ENCODE measurements around the gene METRNL.
"Not testable (repeated sequence)": the region's sequence is repeated elsewhere in the genome, so short reads cannot be mapped to it uniquely, and the experiment has no call there.

Gene METRNL

DNA sequence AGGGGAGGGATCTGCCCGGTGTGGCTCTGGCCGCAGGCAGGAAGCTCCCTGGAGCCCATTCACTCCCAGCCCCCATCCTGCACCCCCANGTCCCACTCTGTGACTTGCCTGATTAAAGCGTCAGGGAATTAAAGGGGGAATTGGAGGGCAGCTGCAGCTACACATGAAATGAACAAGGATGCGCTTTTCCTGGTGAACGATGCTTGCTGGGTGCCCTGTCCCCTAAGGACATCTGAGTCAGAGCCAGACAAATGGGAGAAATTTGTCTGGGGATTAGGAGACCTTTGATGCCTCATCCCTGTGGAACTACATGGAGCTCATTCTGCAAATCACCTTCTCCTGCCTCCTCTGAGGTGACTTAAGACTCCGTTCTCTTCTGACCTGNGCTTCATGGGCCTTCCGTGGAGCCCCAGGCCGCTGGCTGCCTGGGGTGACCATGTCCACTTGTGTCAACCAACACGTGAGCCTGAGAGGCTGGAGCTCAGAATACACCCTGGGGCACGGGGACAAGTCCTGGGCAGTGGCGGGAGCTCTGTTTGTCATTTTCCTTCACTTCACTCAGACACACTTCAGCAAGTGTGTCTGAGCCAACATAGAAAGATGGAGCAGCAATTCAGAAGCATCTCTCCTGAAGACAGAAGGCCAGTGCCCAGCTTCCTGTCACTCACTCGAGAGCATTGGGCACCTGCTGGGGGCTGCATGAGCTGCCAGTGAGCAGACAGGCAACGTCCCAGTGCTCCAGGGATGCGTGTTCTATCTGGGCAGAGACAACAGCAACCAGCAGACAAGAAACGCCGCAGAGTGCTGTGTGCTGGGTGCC, 54.1 kb downstream of the METRNL start:
- no peak overlapping the region for H3K27ac ChIP-seq
- TF ChIP-seq, protein P1, sequence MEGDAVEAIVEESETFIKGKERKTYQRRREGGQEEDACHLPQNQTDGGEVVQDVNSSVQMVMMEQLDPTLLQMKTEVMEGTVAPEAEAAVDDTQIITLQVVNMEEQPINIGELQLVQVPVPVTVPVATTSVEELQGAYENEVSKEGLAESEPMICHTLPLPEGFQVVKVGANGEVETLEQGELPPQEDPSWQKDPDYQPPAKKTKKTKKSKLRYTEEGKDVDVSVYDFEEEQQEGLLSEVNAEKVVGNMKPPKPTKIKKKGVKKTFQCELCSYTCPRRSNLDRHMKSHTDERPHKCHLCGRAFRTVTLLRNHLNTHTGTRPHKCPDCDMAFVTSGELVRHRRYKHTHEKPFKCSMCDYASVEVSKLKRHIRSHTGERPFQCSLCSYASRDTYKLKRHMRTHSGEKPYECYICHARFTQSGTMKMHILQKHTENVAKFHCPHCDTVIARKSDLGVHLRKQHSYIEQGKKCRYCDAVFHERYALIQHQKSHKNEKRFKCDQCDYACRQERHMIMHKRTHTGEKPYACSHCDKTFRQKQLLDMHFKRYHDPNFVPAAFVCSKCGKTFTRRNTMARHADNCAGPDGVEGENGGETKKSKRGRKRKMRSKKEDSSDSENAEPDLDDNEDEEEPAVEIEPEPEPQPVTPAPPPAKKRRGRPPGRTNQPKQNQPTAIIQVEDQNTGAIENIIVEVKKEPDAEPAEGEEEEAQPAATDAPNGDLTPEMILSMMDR (conservative IDR thresholded peaks at IDR 0.05): no peak
- TF ChIP-seq ZFX (IDR thresholded peaks at IDR 0.05): no peak

DNA sequence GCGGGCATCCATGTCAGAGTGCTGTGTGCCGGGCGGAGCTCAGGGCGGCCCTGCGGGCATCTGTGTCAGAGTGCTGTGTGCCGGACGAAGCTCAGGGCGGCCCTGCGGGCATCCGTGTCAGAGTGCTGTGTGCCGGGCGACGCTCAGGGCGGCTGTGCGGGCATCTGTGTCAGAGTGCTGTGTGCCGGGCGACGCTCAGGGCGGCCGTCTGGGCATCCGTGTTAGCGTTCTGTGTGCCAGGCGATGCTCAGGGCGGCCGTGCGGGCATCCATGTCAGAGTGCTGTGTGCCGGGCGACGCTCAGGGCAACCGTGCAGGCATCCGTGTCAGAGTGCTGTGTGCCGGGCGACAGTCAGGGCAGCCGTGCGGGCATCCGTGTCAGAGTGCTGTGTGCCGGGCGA, 55.0 kb downstream of the METRNL start:
- H3K27ac ChIP-seq: not testable (repeated sequence)

DNA sequence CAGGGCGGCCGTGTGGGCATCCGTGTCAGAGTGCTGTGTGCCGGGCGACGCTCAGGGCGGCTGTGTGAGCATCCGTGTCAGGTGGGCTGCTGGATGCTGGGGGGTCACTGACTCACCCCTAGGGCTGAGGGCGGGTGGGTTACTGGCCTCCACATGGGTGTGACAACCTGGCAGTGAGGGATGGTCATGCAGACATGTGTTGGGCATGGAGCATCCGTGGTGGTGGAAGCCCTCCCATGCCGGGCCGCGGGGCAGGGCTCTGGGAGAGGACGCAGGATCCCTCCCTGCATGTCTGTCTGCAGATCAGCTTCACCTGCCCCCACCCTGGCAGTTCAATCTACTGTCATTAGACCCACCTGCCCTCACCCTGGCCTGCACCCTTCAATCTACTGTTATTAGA, 56.3 kb downstream of the METRNL start:
- no peak overlapping the region for H3K27ac ChIP-seq
- TF ChIP-seq, protein P1 (conservative IDR thresholded peaks at IDR 0.05): no peak
- TF ChIP-seq ZFX (IDR thresholded peaks at IDR 0.05): no peak

DNA sequence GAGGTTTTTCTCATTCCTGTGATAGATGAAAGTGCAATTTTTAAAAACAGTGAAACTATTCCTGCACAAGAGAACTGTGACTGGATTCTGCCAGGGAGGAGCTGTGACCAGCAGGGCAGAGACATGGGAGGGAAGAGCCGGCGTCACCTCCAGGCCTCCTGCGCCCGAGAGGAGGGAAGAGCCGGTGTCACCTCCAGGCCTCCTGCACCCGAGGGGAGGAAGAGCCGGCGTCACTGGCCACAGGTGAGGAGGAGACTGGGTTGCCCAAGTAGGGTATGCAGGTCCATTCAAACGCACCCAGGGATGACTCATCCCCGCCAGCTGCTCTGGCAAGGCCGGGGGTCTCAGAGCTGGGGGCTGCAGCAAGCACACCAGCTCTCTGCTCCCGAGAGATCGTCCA, 56.7 kb downstream of the METRNL start:
- H3K27ac ChIP-seq: no peak overlapping the region
- TF ChIP-seq, protein P1 (conservative IDR thresholded peaks at IDR 0.05): no peak
- no peak for TF ChIP-seq ZFX (IDR thresholded peaks at IDR 0.05)

DNA sequence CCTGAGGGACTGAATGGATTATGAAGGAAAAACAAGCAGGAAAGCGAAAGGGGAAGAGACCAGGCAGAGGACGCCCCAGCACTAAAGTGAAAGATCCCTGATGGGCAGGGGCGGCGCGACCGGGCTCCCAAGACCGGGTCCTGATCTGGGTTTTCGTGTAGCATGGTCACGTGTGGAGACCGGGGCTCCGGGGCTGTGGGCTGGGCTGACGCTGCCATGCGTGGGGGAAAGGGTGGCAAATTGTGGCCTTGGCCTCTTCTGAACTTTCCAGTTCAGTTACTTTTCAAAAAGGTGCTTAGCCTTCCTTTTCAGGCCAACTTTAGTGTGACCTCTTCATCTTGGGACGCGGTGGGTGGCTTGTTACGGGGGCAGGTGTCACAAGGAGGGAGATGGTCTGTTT, 57.5 kb downstream of the METRNL start:
- H3K27ac ChIP-seq: no peak overlapping the region
- no peak for TF ChIP-seq ZFX (IDR thresholded peaks at IDR 0.05)
- TF ChIP-seq, protein P1 (conservative IDR thresholded peaks at IDR 0.05): no peak

DNA sequence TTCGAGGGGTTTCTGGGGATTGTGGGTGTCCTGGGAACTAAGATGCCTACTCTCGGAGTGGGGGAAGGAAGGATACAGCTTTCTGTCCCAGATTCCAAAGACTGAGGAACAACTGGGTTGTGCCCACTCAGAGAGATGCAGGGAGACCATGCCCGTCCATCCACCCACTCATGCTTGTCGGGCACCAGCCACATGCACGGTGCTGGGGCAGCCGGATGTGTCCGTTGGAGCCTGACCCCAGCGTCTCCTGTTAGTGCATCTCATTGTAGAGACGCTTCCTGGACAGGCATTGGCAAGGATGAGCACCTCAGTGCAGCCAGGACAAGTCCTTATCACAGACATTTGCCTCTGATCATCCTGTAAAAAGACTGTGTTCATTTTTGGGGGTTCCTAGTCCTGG, 58.1 kb downstream of the METRNL start:
- no peak overlapping the region for H3K27ac ChIP-seq
- TF ChIP-seq, protein P1 (conservative IDR thresholded peaks at IDR 0.05): no peak
- TF ChIP-seq ZFX (IDR thresholded peaks at IDR 0.05): no peak

DNA sequence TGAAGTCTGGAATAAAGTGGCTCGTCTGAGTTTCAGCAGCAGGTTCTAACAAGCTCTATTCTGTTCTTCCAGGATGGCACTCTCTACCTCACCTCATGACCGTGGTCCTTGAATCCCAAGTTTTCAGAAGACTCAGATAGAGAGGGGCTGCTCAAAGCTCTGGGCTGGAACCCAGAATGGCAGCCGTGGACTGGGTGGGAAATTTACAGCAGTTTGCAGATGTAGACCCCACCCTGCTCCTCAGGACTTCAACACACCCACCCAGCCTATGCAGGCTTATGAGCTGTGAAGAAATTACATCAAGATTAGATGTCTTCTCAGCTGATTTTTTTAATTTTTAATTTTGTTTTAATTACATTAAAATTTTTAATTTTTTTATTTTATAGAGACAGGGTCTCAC, 59.4 kb downstream of the METRNL start:
- H3K27ac ChIP-seq: no peak overlapping the region
- TF ChIP-seq, protein P1 (conservative IDR thresholded peaks at IDR 0.05): no peak
- TF ChIP-seq ZFX (IDR thresholded peaks at IDR 0.05): no peak

DNA sequence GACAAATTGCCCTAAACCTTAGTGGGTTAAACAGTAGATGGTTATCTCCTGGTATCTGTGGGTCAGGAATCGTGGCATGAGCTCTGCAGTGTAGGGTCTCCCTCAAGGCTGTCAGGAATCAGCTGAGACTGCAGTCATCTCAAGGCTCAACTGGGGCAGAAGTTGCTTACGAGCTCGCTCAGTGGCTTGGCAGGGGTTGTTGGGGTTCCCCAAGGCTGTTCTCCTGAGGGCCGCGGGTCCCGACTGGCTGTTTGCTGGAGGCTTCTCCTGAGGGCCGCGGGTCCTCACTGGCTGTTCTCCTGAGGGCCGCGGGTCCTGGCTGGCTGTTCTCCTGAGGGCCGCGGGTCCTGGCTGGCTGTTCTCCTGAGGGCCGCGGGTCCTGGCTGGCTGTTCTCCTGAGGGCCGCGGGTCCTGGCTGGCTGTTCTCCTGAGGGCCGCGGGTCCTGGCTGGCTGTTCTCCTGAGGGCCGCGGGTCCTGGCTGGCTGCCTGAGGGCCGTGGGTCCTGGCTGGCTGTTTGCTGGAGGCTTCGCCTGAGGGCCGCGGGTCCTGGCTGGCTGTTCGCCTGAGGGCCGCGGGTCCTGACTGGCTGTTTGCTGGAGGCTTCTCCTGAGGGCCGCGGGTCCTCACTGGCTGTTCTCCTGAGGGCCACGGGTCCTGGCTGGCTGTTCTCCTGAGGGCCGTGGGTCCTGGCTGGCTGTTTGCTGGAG, 60.3 kb downstream of the METRNL start:
- not testable (repeated sequence) for H3K27ac ChIP-seq

DNA sequence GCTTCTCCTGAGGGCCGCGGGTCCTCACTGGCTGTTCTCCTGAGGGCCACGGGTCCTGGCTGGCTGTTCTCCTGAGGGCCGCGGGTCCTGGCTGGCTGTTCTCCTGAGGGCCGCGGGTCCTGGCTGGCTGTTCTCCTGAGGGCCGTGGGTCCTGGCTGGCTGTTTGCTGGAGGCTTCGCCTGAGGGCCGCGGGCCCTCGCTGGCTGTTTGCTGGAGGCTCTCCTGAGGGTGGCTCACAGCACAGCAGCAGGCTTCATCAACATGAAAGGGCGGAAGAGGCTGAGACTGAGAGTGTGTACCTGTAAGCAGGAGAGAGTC, 60.8 kb downstream of the METRNL start:
- not testable (repeated sequence) for H3K27ac ChIP-seq

Measured in C4-2B (cell line).